ENCODE data around the gene SPATA13. TPM values are rescaled to one million over a fixed set of nuclear protein-coding genes. Genes with fewer than 3 reads are reported as not detected.

SPATA13 gene
- total RNA-seq, 1 experiment from 2014 or later: 43.0 TPM

DNA sequence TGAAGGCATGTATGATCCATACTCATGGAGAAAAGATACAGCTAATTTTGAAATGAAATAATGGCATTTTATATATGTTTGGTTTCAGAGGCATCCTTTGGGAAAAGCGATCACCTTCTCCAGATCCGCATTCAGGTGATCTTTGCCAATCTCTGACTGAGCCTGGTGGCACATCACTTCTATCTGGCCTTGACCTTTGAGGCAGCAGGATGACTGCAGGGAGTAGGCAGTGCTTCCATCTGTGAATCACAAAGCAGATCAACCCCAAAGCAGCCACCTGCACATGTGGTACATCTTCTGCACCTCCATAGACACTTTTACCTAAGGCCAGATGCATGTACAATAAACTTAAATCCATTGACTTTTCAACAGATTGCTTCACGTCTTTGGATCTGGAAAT lies 53.4 kb downstream of the SPATA13 start:
- no peak overlapping the region for H3K27ac ChIP-seq (ENCODE audit: low read length)
- no peak overlapping the region for H3K4me2 ChIP-seq (ENCODE audit: low read length)
- no peaks in the 10 kb centered on the region; the same call in 1 of the 2 replicates for H4K20me1 ChIP-seq (ENCODE audit: low read length)
- peaks cover 23% of the 10 kb centered on the region for H3K4me1 ChIP-seq (ENCODE audit: insufficient read depth, low read length)
- ChIA-PET POLR2A (ENCODE audit: unreplicated experiment) (no interaction called here), CTCF (no interaction called here)
- no peaks in the 10 kb centered on the region for H3K9me2 ChIP-seq (replicated peaks; ENCODE audit: low read length)
- intact Hi-C loops (cut with micrococcal nuclease): no loop called here
- H3K9me3 ChIP-seq (ENCODE audit: low read length): no peaks in the 10 kb centered on the region
- TF ChIP-seq EZH2 (IDR thresholded peaks at IDR 0.05; ENCODE audit: low read length, unreplicated experiment) (no peak), EZH2phosphoT487 (IDR thresholded peaks at IDR 0.05; ENCODE audit: borderline replicate concordance, low read length) (no peak), CTCF (conservative IDR thresholded peaks at IDR 0.05; ENCODE audit: low read depth, low read length) (no peak)
- BruUV-seq (replicated peaks): no TSS peak
- H3K27me3 ChIP-seq (ENCODE audit: low read length): no peaks in the 10 kb centered on the region
- no peak overlapping the region for H3K4me3 ChIP-seq (ENCODE audit: low read length)
- ATAC-seq: no peak
- no peak for DNase-seq
- peaks cover 65% of the 10 kb centered on the region for H3K79me2 ChIP-seq (ENCODE audit: low read length)
- no peaks in the 10 kb centered on the region for H3F3A ChIP-seq (ENCODE audit: low read length, unreplicated experiment)
- H3K36me3 ChIP-seq (ENCODE audit: low read depth, low read length): no peaks in the 10 kb centered on the region
- H3K9ac ChIP-seq (ENCODE audit: low read length): no peak overlapping the region
- no peak overlapping the region for H2AFZ ChIP-seq (ENCODE audit: low read length)

DNA sequence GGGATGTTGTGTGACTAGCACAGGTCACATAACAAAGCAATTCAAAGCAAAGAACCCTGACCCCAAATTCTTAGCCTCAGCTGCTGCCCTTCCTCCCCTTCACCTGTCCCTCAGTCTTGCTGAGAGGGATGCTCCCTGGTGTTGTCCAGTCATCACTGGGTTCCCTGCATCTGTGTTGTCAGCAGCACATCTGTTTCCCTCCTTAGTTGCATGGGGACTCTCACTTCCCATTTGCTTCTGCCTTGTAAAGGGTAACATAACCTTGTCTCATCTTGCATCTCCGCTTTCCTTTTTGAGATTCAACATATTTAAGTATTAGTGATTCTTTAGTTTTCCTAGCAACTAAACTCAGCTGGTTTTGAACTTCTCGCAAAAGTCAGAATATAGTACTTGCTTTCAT lies 54.0 kb downstream of the SPATA13 start:
- Histone ChIP-seq H3K9ac (ENCODE audit: low read length) (no peak overlapping the region), H3K4me2 (ENCODE audit: low read length) (no peak overlapping the region), H3K9me3 (ENCODE audit: low read length) (no peaks in the 10 kb centered on the region), H3K27ac (ENCODE audit: low read length) (no peak overlapping the region), H4K20me1 (ENCODE audit: low read length) (no peaks in the 10 kb centered on the region), H3K9me2 (replicated peaks; ENCODE audit: low read length) (no peaks in the 10 kb centered on the region), H3K4me1 (ENCODE audit: insufficient read depth, low read length) (peaks cover 22% of the 10 kb centered on the region), H3K4me3 (ENCODE audit: low read length) (no peak overlapping the region), H3K27me3 (ENCODE audit: low read length) (no peaks in the 10 kb centered on the region), H3K36me3 (ENCODE audit: low read depth, low read length) (no peaks in the 10 kb centered on the region), H3K79me2 (ENCODE audit: low read length) (peaks cover 63% of the 10 kb centered on the region), H2AFZ (ENCODE audit: low read length) (no peak overlapping the region), H3F3A (ENCODE audit: low read length, unreplicated experiment) (no peaks in the 10 kb centered on the region)
- ChIA-PET POLR2A (ENCODE audit: unreplicated experiment) (no interaction called here), CTCF (no interaction called here)
- intact Hi-C loops (cut with micrococcal nuclease): no loop called here
- DNase-seq: no peak
- BruUV-seq (replicated peaks): no TSS peak
- ATAC-seq: no peak
- TF ChIP-seq CTCF (conservative IDR thresholded peaks at IDR 0.05; ENCODE audit: low read depth, low read length) (no peak), EZH2 (IDR thresholded peaks at IDR 0.05; ENCODE audit: low read length, unreplicated experiment) (no peak), EZH2phosphoT487 (IDR thresholded peaks at IDR 0.05; ENCODE audit: borderline replicate concordance, low read length) (no peak)

DNA sequence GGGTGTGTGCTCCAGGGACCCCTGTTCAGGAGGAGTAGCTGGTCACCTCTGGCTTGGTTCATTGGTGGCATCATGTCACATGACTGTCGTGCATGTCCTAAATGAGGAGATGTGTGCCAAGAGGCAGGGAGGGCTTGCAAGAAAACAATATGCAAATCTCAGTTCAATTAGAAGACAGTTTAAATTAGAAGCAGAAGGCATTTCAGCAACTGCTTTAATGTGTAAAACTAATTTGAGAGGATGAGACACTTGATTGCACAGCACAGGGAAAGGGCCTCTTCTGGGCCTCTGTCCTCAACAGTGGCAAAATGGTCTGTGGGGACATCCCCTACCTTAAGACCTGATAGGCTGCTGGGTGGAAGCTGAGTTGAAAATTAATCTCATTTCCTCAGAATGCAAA lies 54.6 kb downstream of the SPATA13 start:
- ChIA-PET CTCF (no interaction called here), POLR2A (ENCODE audit: unreplicated experiment) (no interaction called here)
- DNase-seq (no peak), ATAC-seq (no peak)
- Histone ChIP-seq H3K9ac (ENCODE audit: low read length) (no peak overlapping the region), H3K79me2 (ENCODE audit: low read length) (peaks cover 57% of the 10 kb centered on the region), H3K4me2 (ENCODE audit: low read length) (no peak overlapping the region), H3K9me3 (ENCODE audit: low read length) (no peaks in the 10 kb centered on the region), H3K9me2 (replicated peaks; ENCODE audit: low read length) (no peaks in the 10 kb centered on the region), H3F3A (ENCODE audit: low read length, unreplicated experiment) (no peaks in the 10 kb centered on the region), H2AFZ (ENCODE audit: low read length) (no peak overlapping the region), H4K20me1 (ENCODE audit: low read length) (no peaks in the 10 kb centered on the region), H3K27ac (ENCODE audit: low read length) (no peak overlapping the region), H3K36me3 (ENCODE audit: low read depth, low read length) (no peaks in the 10 kb centered on the region), H3K4me3 (ENCODE audit: low read length) (no peak overlapping the region), H3K4me1 (ENCODE audit: insufficient read depth, low read length) (peaks cover 27% of the 10 kb centered on the region), H3K27me3 (ENCODE audit: low read length) (no peaks in the 10 kb centered on the region)
- TF ChIP-seq EZH2 (IDR thresholded peaks at IDR 0.05; ENCODE audit: low read length, unreplicated experiment): no peak
- no peak for TF ChIP-seq EZH2phosphoT487 (IDR thresholded peaks at IDR 0.05; ENCODE audit: borderline replicate concordance, low read length)
- TF ChIP-seq CTCF (conservative IDR thresholded peaks at IDR 0.05; ENCODE audit: low read depth, low read length): no peak
- intact Hi-C loops (cut with micrococcal nuclease): no loop called here
- BruUV-seq (replicated peaks): no TSS peak

Data from PC-3 (cell line).